ENCODE data around the gene HMX3. TPM values are rescaled to one million over a fixed set of nuclear protein-coding genes. Genes with fewer than 3 reads are reported as not detected.

The HMX3 gene
- polyA plus RNA-seq, 3 donors = 0.07 to 0.14 TPM; not detected in 1

DNA sequence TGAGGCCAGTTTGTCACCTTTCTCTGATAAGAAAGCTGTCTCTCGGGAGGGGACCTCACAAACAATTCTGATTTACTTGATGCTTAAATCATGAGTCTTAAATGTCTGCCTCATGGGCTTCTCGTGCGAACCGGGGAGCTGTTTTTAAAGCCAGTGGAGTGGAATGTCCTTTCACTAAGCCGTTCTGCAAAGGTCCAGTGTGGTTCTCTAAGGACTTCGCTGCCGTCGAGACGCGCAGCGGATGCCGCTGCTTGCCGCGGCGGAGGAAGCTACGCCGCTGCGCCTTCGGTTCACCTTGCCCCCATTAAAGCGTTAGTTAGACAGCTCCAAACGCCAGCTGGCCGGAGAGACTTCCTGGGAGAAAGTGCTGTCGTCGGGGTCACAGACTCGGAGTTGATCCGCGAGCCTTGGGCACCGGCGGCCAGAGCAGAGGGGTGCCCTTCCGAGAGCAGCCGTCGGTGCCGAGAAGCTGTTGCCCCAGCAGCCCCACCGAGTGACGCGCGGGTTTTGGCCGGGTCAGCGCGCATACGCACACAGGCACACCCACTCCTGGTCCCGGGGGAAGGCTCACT, 1.3 kb upstream of the HMX3 start:
- no peak for DNase-seq

DNA sequence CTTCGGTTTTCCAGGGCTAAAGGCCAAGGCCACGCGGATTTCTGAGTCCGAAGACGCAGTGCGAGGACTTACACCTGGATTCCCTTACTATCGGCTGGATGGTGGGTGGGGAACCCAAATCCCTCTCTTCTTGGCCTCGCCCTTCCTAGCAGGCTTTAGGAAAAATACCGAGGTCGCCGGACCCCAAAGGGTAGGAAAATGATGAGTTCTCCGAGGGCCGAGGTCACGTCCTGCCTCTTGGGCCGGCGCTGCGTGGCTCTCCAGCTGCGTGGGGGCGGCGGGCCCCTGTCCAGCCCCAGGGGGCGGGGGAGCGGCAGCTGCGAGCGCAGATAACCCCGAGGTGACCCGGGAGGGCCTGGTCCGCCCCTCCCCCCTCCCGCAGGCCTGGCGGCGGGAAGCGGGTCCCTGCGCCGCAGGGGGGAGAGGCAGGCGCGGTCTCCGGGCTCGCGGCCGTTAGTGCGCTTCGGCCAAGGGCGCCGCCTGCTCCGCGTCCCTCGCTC, 805 bp upstream of the HMX3 start:
- no peak for DNase-seq

DNA sequence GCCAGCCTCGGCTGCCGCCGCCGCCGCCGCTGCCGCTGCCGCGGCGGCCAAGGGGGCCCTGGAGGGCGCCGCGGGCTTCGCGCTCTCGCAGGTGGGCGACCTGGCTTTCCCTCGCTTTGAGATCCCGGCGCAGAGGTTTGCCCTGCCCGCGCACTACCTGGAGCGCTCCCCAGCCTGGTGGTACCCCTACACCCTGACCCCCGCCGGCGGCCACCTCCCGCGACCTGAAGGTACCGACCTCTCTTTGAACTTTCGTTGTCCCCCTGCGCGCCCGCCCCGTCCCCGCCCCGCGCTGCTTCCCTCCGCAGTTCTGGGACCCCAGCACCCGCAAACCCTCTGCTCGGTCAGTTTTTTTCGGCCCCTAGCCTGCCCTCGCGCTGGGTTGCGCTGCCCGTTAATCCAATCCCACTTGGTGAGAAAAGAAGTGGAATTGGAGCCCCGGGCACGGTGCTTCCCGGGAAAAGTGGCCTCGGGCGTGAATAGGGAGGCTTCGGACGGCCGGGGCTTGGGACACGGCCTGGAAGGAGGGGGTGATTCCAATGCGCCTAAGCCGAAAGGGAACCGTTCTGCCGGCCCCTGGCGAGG, 543 bp downstream of the HMX3 start:
- no peak for DNase-seq

DNA sequence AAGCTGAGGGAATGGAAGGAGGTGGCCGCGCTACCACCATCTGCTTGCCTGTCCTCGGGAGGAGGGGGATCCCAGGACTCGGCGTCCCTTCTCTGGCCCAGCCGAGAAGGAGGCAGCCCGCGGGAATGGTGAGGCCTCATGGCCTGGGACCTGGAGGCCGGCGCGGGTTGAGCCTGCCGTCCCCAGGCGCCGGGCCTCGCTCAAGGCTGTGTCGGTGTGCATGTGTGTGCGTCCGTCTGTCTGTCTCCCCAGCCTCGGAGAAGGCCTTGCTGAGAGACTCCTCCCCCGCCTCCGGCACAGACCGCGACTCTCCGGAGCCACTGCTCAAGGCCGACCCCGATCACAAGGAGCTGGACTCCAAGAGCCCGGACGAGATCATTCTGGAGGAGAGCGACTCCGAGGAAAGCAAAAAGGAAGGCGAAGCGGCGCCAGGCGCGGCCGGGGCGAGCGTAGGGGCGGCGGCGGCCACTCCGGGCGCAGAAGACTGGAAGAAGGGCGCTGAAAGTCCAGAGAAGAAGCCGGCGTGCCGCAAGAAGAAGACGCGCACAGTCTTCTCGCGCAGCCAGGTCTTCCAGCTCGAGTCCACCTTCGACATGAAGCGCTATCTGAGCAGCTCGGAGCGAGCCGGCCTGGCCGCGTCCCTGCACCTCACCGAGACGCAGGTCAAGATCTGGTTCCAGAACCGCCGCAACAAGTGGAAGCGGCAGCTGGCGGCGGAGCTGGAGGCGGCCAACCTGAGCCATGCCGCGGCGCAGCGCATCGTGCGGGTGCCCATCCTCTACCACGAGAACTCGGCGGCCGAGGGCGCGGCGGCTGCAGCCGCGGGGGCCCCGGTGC, 1.3 kb downstream of the HMX3 start:
- DNase-seq = no peak

DNA sequence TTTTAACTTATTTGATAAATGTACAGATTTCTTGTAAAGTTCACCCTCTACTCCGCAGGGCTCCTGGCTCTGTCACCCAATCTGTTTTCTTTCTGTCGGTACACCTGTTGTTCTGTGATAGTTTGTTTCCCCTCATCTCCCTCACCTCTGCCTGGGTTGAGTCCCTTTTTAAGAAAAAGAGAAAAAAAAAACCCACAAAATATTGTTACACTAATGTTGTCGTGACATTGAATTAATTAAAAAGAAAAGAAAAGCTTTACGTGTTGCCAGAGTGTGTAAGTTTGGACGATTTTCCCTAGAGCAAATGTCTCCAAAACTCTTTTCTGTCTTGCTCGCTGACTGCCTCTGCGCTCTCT, 3.4 kb downstream of the HMX3 start:
- DNase-seq = no peak

DNA sequence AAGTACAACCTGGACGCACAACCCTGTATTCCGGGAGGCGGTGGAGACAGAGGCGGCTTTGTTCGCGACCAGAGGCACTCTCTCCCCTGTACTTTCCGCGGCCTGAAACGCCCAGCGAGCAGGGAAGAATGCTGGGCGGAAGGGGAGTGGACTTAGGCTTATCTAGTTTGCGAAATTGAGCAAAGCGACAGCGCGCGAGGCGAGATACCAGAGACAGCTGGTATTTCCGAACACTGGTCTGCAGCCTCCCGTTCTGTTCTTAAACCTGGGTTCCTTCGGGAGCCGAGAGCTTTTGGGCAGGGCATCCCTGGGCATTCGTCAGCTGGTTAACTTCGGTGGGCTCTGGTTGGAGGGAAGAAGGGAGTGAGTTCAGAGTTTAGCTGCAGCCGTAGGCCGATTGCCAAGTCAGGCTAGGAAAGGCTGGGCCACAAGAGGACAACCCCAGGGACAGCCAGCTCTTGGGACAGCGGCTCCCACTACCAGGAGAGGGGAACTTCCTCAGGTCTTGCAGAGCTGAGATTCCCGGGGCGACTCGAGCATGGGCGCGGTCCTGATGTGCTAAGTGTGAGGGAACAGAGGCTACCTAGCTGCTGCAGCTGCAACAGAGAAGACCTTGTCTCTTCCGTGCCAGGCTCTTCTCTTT, 3.9 kb downstream of the HMX3 start:
- DNase-seq = no peak

DNA sequence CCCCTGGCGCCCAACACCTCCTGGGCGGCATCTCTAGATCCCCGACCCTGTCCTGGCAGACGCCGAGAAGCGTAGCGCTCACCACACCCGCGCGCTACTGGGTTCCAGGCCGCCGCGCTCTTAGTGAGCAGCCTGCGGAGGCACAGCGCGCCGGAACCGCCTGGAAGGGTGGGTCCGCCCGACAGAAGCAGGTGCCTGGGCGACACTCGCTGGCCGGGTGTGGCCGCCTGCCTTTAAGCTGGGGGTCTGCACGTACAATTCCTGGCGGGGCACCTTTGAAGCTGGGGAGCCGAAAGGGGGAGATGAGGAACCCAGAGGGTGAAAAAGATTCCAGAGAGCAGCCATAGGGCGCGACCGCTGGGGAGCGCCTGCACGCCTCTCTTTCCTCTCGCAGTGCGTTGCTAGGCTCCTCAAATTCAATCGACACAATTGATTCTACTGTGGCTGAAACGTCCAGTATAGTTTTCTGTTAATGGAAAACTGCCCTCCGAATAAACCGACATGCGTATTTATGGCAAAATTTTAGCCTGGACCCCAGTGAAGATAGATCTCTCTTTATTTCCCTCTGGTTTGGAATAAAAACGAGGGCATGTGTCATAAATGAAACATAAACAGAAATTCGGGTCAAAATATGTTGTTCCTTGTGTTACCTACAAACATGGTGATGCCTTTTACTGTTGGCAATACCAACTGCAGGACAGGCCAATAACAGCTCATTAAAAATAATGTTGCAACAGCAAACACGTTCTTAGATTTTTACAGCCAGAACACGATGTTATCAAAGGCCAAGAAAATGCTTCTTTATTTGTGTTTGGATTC, 4.6 kb downstream of the HMX3 start:
- no peak for DNase-seq

DNA sequence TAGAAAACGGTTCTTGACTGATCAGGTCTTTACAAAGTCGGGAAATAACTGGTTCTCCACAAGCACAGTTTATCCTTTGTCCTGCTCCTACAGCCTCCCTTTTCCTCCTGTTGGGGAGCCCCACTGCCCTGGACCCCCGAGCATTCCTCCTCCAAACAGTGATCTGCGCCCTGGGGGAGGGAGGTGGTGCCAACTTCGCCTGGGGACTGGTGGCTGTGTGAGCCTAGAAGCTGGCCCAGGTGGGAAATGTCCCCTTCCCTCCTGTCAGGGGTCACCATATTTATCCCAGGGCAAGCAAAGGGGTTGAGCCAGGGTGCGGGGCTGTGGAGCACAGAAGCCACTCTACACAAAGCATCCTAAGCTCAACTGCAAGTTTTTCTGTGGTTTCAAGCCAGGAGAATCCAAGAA, 5.2 kb downstream of the HMX3 start:
- no peak for DNase-seq

DNA sequence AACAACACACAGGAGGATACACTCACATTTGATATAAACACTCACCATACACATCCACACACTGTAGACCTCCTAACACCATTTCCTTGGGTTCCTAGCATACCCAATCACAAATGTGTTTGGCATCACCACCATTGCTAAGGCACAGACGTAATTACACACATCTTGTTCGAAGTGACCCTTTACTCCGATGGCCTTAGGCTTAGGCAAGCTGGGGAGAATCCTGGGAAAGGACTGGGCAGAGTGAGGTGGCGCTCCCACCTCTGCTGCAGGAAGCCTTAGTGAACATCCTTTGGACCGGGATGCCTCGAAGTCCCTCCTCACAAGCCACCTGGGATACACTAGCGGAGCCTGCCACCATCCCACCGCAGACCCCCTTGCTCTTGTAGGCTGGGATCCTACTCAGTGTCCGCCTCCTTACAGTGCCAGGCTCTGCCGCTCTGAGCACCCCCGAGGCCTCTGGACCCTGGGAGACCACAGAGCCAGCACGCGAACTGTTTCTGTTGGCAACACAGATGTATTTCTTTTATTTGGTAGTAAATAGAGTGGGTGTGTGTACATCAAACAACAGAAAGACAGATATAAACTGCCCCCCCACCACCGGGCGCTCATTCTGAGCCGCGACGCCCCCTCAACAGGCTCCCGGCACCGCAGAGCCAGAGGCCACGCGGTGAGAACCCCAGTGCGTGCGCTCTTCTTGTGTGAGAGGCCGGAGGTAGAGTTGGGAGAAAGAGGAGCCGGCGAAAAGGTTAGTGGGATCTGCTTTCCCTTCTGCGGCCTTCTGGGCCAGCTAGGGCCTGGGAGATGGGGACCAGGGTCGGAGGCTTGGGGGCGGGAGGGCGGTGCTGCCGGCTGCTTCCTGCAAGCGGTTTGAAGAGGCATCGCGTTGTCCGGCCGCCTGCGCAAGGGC, 6.3 kb downstream of the HMX3 start:
- DNase-seq = no peak

DNA sequence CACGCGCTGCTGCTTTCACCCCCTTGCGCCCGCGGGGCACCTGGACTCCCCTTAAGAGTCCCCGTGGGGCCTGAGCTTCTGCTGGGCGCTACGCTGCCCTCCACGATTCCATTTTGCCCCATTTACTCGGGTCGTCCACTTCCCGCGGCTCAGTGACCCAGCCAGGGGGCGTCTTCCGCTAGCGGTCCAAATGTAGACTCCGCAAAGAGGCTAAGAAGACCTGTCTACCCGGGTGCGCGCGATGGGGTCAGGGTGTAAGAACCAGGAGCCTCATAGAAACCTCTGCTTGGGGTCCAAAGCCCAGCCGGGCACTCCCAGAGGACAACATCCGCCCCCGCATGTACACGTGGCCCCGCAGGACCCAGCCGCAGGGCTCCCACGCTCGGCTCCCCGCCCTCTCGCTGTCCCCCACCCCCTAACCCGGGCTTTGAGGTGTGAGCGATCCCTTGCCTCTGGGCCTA, 7.0 kb downstream of the HMX3 start:
- no peak for DNase-seq

DNA sequence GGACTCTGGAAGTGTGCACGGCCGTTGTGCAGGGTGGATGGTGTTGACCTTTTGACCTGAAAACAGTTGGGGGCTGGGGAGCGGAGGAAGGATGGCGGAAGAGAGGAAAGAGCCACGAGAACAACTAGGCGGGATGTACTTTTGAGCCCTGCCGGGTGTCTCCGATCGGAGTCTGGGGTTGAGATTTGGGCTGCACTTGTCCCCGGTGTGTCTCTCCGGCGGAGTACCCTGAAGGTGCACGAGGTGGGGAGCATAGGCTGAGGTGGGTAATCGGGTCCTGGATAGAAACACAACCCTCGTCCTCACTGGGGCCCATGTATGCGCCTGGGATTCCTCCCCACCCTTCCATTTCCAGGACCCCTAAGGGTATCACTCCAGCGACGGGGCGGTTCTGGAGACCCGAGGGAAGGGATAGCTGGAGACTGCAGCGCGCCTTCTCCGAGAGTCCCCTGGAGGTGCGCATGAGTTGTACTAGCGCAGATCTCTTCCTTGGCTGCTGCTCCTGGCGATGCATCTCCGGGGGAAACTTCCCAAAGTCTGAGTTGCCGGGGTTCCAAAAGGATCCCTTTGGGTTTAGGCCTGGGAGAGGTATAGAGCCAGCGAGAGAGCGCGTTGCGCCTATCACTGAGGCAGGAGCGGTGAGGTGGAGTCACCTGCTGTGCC, 7.5 kb downstream of the HMX3 start:
- DNase-seq = no peak

DNA sequence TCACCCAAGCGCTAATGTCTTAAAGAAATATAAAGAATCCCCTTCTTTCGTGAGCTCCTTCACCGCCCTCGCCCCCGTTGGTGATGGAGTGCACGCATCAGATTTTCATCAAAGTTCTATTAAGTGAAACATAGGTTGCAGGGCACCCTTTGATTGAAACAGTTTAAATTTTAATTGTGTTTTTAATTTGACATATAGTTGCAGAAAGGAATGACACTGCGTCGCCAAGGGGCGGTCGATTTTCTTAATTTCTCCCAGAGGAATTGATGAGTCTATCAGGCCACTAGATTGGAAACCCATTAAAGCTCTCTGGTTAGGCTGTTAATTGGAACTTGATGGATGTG, 8.0 kb downstream of the HMX3 start:
- DNase-seq = no peak

DNA sequence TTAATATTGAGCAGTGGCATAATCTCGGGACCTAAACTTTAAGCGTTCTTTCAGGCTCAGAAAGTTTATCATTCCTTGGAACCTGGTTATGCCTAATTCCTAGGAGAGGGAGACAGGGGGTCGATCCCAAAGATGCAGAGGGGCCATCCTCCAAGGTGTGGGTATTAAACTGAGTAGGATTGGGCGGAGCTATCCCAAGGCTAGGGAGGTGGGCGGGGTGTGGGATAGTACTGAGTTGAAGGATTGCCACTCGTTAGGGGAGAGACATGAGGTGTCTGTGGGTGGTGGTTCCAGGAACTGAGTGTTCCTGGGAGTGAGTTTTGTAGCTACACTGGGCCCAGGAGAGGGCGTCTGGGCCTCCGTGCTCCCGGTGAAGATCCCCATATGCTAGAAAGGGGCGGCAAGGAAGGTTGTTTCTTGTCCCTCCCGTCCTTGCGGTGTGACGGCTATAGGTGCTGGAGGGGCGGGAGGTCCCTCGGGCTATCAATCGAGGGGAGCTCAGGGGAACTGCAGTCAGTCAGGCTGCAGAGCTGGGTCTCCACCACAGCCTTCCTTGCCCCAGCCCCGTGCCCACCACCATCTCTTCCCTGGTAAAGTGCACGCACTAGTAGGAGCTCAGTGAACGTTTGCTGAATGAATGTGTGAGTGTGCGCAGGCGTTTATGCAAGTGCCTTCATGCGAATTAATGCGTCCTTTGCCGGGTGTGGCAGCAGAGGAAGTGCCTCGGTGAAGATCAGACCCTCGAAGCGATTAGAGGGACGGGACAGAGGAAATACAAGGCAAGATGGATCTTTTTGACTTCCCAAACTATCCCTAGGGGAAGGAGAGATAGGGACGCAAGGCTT, 9.1 kb downstream of the HMX3 start:
- DNase-seq = no peak

DNA sequence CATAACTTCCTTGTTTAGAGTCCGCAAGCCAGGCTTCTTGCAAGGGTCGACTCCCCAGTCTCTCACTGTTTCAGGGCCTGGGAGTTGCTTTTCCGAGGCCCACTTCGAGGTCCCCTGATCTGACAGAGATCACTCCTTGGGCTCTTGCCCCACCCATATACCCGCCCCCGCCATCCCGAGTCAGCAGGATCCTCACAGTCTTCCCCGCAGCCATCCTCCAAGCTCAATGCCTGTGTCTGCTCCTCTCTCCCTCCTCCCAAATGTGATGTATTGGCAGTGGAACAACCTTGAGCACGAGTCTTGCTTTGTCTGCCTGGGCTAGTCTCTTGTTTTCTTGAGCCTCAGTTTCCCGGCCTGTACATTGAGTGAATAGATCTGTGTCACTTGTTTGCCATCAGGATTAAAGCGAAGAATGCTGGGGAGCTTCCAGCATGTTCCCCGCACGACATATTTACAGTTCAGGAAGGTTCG, 9.8 kb downstream of the HMX3 start:
- no peak for DNase-seq

DNA sequence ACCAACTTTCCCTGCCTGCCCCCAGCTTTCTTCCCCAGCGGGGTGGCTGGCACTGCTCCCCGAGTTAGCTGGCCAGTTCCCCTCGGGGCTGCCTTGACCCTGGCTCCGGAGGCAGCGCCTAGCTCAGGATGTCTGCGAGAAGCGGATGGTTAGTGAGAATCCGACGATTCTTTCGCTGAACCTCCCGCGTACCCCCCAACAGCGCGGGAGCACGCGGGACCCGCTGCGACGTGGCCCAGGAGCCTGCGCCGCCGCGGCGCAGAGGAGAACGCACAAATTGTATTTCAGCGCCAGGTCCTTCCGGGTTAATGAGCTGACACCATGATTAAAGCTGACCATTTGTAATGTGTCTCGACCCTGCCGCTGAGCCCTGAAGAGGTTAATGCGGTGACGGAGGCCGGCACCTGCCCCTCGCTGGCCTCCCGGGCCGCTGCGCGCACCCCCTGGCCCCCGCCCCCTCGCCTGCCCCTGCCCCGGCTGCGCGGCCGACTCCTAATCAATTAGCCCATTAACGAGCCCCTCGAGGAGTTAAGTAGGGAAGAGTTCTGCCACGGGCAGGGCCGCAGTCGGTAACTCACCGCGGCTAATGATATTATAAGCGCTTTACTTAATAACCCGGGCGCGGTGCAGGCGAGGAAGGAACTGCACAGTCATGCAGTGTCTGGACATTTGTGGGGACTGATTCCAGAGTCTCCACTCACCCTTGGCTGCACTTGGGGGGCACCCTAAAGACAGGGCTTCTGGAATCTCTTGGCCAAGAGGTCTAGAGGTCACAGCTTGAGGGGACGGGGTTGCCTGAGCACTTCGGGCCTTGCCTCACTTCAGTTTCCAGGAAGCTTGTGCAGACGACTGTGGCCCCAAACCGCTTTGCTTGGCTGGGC, 10.5 kb downstream of the HMX3 start:
- DNase-seq = no peak

DNA sequence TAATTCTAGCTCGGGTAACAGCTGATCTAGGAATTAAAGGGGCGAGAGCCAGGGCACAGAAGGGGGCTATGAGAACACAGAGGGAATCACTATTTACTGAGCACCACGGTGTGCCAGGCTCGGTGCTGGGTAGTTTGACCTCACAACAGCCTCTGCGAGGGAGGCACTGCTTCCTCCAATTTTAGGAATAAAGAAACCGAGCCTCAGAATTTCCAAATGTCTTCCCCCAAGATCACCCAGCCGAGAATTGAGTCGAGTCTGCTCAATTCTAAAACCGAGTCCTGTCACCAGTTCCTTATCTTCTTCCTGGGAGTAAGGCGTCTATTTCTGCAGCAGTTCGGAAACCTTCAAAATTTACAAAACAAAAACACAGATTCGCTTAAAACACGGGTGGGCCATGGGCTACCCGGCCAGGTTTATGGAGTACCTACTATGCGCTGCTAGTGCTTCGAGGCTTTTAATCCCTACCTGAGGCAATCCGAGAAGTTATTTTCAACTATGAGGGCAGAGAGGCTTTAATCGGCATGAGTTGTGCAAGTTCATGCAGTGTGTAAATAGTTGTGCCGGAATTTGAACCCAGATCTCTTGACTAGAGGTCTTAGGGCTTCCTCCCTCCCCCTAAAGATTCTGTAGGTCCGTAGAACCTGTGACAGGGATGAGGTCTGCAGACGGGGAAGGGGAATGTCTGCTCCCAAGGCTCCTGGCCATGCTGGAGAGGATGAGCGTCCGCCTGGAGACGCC, 11.3 kb downstream of the HMX3 start:
- no peak for DNase-seq

Data from renal pelvis (tissue), 4 donors.